ENCODE measurements around the gene SMYD3. TPM values are rescaled to one million over a fixed set of nuclear protein-coding genes. Genes with fewer than 3 reads are reported as not detected.
"Not testable (repeated sequence)": the region's sequence is repeated elsewhere in the genome, so short reads cannot be mapped to it uniquely, and the experiment has no call there.

SMYD3 gene
- polyA plus RNA-seq, 1 donor = 25.2 TPM

DNA sequence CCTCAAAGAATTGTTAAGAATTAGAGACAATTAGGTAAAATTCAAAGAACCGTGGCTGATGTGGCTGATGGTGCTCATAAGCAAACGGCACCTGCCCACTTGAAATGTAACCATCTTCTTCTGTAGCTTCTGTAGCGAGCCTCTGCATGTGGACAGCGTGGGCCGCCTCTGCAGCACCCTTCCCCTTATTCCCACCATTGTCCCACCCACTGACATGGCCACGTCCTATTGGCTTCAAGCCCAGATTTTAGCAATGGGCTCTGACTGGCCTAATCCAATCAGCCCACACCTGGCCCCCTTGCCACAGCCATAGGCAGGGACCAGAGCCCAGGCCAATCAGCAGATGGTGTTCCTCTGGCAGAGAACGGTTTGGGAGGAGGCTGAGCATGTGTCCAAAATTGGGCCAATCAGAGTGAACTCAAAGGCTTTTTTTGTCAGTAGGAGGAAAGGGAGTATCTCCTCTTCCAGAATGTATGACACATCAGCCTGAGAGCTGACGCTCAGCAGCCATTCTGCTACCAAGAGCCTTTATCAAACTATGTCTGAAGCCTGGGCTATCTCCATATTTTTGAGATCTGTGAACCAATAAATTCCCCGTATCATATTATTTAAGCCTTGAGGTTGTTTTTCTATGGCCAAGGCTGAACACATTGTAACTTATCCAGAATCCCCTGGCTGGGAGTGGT is 518.5 kb downstream of the SMYD3 start:
- no peak for DNase-seq

DNA sequence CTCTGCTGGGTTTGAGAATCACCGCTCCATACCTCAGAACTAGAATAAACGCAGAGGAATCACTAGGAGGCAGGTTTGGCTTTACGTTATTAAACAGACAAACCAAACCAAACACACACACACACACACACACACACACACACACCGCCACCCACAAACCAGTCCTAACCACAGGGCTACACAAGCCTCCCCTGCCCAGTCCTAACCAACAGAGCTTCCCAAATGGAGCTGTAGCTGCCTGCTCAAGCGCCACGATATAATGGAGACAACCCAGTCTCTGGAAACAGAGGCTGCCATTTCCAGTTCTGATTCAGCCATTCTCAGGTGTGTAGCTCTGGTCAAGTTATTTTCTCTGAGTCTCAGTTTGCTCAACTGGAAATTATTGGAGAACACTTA is 519.1 kb downstream of the SMYD3 start:
- DNase-seq = no peak

DNA sequence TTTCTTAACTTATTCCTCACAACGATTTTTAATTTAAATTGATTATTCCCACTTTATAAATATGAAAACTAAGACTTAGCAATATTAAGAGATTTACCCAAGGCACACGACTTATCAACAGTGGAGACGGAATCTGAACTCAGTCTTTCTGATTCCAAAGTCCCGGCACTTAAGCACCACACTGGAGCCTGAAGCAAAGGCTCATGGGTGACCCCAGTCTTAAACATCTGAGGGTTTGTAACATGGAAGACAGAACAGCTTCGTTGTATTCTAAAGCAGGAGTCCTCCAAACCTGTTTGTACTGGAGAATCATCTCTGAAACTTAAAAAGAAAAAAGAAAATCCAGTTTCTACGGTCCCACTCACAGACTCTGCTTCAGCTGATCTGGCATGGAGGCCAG is 519.5 kb downstream of the SMYD3 start:
- DNase-seq = no peak

DNA sequence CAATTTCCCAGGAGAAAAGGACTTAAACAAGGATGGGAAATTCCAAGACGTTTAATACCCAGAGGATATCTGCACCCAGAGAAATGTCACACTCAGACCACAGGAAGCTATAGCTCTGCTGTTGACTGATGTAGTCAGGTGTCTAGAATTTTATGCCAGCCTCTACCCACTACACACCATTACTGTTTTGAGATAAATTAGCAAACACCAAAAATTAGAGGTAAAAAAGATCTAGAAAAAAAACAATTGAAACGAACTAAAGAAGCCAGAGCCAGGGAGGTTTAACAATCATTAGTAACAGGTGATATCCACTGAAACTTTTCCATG is 519.9 kb downstream of the SMYD3 start:
- no peak for DNase-seq

DNA sequence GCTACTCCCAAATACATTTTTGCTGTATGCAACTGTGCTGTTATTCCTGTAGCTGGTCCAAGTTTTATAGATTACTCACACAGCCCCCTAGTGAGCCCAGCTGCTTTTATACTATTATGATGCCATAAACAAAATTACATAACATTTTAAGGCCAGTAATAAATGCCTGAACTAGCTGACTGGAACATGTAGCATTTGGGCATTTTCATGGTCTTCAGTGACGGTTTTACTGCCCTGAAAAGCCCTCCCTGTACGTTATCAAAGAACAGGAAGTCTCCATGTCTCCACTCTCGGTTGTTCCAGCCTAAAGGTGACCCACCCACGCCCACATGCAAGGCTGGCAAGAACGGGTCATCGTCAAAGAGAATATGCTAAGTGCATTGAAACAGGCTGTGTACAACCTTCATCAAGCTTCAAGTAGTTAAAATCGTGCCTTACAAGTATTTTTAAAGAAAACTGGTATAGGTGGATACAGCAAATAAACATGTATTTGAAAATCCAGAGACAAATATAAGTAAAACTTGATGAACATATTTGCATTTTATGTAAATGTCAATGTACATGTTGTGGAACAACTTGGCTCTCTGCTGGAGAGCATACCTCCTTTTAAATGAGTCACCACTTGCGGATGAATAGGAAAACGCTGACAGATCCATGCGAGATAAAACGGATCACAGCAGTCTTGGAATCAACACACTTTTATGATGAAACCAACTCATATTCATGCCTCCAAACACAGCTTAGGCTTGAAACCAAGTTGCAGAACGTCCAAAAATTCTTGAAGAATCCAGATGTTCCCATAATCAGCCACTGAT is 520.5 kb downstream of the SMYD3 start:
- no peak for DNase-seq

DNA sequence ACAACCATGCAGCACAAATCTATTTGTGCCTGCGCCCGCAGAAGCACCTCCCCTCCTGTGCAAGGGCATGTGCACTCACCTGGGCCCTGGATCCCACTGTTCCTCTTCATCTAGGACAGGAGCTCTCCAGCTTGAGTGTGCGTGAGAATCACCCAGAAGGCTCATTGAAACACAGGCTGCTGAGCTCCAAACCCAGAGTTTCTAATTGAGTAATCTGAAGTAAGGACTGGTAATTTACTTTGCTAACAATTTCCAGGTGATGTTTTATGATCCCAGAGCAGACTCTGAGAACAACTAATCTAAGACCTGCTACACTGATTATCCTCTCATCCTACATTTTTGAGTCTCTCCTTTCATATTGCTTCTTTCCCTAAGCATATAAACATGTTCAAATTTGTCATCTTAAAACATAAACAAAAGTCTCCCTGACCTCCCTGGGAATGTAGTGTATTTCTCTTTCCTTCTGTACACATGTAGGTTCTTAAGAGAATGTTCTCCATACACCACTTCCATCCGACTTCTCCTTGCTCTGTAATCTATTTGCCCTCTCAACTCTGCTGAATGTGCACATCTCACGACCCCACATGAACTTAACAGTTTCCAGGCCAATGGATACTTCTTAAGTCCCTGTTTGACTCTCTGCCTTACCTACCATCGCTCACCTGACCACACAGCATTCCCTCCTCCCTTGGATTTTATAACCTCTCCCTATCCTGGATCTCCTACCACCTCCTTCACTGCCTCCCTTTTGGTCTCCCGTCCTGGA is 522.5 kb downstream of the SMYD3 start:
- DNase-seq = no peak

DNA sequence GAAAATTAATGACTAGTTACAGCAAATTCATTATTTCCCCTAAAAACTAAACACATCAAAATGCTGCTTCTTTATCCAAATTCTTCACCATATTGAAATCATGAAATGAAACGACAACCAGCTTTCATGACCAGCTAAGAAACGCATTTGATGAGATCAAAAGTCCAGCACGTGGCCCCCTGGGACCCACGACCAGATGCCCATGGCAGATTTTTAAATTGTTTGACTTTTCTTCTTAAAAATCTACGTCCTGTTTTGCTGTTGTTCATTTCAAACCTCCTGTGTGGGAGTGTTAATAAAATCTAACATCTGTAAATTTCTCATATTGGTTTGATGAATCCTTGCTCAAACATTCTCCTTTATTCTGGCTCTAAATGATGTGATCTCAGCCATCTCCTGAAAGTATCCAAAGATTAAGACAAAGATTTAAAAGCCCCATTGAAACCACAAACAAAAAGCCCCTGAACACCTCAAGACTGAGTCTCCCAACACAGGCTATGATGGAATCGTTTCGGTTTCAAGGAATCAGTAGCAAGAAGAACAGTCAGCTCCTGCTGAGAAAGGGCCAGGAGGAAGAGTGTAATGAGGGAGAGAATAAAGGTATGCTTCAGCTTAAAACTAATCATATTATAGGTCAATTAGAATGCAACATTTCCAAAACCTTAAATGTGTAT is 523.6 kb downstream of the SMYD3 start:
- DNase-seq = no peak

DNA sequence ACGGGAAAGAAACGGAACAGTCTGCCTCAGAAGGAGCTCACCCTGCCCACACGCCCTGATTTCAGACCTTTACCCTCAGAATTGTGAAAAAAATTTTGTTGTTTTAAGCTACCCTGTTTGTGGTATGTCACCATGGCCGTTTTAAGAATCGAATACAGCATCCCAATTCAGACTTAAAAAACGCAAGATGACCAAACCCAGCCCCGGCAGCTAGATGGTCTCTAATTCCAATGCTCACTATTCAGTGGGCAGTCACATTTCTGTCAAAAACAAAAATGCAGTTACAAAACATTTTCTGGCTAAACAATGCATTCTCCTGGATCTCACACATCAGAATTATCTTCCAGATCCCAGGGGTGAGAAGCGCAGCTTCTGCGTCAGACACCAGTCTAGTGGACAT is 527.5 kb downstream of the SMYD3 start:
- DNase-seq = no peak

DNA sequence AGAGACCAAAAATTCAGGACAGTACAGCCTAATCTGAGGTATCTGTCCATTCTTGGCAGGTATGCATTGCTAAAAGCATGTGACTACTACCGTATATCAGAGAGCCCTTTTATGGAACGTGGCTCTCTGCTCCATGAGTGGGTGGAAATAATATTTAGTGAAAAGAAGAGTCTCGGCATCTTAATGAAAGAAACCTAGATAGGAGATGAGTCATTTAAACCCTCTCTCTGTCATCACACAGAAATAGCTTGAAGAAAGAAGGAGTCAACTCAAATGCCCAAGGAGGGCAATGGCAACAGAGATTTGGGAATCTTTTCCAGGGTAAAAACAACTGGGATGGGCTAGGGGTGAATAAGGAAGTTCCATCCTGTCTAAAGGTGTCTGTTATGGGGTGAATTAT is 528.2 kb downstream of the SMYD3 start:
- no peak for DNase-seq

DNA sequence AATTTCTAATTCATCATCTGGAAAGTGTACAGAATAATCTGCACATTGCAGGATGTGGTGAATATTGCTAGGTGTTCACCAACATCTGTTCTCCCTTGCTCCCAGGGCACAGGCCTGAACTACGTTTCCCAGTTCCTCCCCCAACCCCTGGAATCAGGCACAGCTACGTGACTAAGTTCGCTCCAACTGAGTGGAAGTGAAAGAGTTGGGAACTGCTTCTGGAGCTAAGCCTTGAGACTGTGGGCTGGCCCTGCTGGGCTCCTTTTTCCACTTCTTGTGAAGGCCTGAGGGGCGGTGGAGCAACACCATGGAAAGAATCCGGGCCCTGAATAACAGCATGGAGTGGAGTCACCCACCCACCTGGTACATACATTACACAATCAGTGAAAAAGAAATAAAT is 534.6 kb downstream of the SMYD3 start:
- no peak for DNase-seq

DNA sequence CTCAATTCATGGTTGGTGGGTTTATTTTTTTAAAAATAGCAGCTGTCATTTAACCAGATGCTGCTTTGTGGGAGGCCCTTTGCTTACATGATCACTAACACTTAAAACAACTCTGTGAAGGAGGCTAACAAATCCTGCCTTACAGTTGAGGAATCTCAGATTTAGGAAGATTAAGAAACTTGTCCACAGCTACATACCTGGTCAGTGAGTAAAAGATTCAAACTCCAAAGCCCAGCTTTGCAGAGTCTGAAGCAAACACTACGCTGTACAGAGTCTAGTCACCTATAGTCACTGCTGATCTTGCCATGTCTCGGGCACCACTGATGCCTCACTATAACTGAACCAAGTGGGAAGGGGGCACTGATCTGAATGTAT is 535.4 kb downstream of the SMYD3 start:
- DNase-seq = no peak

DNA sequence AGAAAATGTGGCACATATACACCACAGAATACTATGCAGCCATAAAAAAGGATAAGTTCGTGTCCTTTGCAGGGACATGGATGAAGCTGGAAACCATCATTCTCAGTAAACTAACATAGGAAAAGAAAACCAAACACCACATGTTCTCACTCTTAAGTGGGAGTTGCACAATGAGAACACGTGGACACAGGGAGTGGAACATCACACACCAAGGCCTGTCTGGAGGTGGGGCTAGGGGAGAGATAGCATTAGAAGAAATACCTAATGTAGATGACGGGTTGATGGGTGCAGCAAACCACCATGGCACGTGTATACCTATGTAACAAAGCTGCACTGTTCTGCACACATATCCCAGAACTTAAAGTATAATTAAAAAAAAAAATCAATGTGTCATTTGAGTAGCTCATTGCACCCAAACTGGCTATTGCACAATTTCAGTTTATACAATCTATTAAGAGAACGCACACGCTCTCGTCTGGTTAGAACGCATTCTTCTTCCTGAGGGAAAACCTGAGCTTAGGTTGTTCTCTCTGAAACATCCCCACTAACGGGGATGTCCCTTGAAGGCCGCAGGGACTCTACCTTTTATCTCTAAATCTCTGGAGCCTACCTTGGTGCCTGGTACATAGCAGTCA is 535.9 kb downstream of the SMYD3 start:
- not testable (repeated sequence) for DNase-seq

DNA sequence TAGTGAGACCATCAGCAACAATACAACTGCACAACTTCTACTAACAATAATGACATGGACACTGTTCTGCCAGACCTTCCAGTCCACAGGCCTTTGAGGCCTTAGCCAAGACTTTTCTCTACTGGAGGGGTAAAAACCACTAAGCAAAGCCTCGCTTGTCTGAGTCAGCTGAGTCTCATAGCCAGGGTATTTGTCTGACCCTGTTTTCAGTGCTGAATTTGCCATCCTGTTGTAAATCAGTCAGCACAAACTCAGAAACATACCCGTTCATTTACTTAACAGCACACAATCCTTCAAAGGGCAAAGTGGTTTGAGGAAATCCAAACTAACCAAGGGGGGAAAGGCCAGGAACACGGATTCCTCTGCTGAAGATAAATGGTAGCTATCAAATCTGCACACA is 537.8 kb downstream of the SMYD3 start:
- no peak for DNase-seq

DNA sequence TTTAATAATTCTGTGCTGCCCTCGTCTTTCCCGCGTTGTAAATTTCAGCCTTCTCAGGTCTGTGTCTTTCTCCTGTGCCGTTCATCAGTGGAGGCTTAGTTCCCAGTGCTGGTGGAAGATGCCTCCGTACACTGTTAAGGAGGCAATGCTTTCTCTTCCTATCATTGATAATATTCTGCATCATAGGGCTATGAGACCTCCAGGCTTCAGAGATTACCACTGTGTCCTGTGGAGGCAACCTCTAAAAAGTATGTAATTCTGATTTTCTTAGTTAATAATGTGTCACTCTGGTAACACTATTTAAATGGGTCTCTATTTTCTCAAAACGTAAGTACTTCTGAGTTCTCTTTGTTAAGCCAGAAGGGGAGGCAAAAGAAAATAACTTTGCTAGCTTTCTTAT is 538.3 kb downstream of the SMYD3 start:
- DNase-seq = no peak

DNA sequence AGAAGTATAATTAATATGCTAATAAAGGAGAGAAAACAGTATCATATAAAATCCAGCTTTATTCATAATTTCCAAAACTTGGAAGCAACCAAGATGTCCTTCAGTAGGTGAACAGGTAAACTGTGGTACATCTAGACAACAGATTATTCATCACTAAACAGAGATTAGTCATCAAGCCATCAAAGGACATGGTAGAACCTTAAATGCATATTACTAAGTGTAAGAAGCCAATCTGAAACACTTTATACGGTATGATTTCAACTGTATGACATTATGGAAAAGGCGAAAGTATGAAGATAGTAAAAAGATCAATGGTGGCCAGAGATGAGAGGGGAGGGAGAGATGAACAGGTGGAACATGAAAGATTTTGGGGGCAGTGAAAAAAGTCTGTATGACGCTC is 541.7 kb downstream of the SMYD3 start:
- no peak for DNase-seq

DNA sequence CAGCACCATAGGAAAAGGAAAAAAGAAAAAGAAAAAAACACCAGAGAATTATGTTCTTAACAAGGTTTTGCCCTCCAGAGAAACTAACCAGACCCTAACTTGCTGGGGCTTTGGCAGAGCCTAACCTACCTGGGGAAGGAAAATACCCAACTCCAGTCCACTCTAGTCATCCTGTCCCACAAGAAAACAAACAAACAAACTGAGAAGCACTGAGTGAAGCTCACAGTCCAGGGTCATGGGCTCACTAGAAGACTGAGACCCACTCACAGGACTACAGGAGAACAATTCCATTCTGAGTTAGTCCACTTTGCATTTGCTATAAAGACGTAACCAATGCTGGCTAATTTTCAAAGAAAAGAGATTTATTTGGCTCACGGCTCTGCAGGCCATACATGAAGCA is 543.4 kb downstream of the SMYD3 start:
- no peak for DNase-seq

DNA sequence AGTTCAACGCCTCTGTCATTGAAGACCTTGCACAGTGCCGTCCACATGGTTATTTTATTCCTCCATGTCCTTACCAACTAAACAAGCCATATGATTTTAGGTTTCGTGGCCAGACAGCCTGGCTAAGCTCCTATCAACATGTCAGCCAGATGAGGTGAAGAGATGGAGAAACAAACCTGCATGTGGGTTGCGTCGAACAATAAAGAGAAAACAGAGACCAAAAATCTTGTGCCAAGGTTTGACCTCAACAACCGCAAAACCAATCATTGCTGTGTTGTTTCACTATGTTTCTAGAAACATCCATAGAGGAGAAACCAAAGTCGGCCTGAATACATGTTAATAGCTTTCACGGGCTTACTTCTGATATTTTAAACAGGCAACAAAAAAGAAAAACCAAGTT is 544.6 kb downstream of the SMYD3 start:
- no peak for DNase-seq

DNA sequence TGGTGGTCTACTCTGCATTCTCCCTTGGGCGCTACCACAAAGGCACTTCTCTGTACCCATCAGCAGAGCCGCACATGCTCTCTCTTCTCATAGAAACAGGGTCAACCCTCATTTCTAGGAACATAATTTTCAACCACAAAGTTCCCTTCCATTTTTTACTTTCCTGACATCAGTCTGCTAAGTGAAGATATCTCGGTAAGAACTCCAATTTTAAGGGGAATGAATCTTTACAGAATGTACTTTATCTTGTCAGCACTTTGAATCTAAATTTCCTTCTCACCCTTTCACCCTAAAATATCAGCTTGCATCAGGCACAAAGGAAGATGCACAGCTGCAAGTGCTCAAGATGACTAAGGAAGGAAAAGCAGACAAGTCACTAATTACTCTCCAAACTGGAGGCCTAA is 545.9 kb downstream of the SMYD3 start:
- DNase-seq = peak; percentile 64

DNA sequence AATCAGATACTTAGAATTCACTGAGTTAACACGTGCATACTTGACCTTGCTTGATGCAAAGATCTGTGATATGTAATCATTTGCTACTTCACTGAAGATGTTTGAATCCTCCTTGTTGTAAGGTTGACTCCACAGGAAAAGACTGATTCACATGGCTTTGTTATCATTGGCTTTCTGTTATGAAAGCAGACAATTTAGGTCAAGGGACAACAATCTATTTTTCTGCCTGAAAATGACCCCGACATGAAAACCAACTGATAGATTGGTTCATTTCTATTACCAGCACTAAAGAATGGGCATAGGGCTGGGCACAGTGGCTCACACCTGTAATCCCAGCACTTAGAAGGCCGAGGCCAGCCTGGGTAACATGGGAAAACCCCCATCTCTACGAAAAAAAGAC is 546.9 kb downstream of the SMYD3 start:
- DNase-seq = no peak

DNA sequence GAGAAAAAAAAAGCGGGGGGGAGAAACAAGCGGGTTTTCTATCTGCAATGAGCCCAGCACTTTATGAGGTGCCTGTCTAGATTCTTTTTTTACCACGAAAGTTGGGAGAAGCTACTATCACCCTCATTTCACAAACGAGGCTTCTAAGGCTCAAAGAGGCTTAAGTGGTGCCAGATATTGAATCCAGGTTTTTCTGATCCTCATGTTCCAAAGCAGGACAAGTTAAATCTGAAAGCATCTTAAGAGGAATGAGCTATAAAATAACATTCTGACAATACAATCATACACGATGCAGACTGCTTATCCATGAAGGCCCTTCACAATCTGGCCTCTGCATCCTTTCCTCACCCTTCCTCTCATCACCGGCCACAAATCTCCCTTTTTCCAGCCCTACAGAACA is 549.1 kb downstream of the SMYD3 start:
- no peak for DNase-seq

DNA sequence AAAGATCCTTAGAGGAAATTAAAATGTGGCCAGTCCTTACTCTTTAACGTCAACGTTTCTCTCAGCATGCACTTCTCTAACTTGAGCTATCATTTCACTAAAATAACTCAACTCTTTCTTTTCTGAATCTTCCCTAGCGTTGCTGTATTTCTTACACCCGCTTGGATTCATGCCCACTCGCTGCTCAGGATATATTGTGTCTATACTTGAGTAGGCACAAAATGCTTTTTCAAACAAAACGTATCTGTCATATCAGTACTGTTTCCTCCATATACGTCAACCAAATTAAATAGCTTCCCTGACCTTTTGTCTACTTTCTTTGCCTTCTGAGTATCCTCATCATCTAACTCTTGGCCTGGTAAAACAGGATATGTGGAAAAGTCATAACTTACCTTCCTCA is 549.7 kb downstream of the SMYD3 start:
- DNase-seq = no peak

DNA sequence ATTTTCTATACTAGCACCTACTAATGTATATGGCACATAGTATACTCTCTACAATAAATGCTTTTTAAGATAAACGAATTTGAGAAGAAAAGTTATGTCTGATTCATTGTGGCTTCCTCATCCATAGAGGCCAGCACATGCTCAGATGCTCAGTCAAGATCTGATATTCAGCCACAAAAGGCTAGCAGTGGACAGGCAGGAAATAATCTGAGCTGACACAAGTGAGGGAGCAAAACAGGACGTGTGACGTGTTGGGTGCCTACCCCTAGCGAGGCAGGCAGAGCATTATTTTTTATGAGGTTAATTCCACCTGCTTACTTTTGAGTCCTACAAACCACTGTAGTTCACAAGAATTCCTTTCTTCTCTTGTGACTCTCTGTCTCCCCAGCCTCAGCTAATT is 550.9 kb downstream of the SMYD3 start:
- no peak for DNase-seq
